ENCODE measurements around the gene HIVEP3. TPM values are rescaled to one million over a fixed set of nuclear protein-coding genes. Genes with fewer than 3 reads are reported as not detected.

Gene HIVEP3
- polyA plus RNA-seq, 1 donor (not counting 4 experiments of a cell fraction or from before 2014, with no cell fraction given): 1.1 TPM

- H4K20me1 ChIP-seq (ENCODE audit: control insufficient read depth, extremely low read depth, insufficient read depth, low read length): no peaks in the 10 kb centered on the region
- H3K4me1 ChIP-seq (ENCODE audit: control insufficient read depth, extremely low read depth, insufficient read depth, low read length): peaks cover 13% of the 10 kb centered on the region
- H3K9me1 ChIP-seq (ENCODE audit: control insufficient read depth, extremely low read depth, insufficient read depth, low read length): no peaks in the 10 kb centered on the region
- no peaks in the 10 kb centered on the region for H3K9me3 ChIP-seq (ENCODE audit: control insufficient read depth, low read depth, low read length)
- H3K27me3 ChIP-seq (ENCODE audit: control insufficient read depth, extremely low read depth, insufficient read depth, low read length): no peaks in the 10 kb centered on the region
- H3K9ac ChIP-seq (ENCODE audit: control insufficient read depth, extremely low read depth, insufficient read depth, low read length): no peak overlapping the region
- no peak overlapping the region for H3K4me2 ChIP-seq (ENCODE audit: control insufficient read depth, extremely low read depth, insufficient read depth, low read depth, low read length)
- DNase-seq (ENCODE audit: low read depth, low spot score) (no peak), FAIRE-seq (no peak)
- H3K79me2 ChIP-seq (ENCODE audit: control insufficient read depth, insufficient read depth, low read length): no peaks in the 10 kb centered on the region
- H3K4me3 ChIP-seq (ENCODE audit: control insufficient read depth in 2 of 3, extremely low read depth in 1 of 3, insufficient read depth in 2 of 3, low read depth in 1 of 3, low read length in 3 of 3): no peak overlapping the region
- no peak overlapping the region for H3K27ac ChIP-seq (ENCODE audit: control insufficient read depth, insufficient read depth, low read length)
- dilution Hi-C loops (cut with MboI; ENCODE audit: extremely low pct_ligation_motif_present, low sequenced_read_pairs): no loop called here
- no peak for TF ChIP-seq CTCF (optimal IDR thresholded peaks at IDR 0.05 in 1 of 3, IDR thresholded peaks at IDR 0.05 in 1 of 3, conservative IDR thresholded peaks at IDR 0.05 in 1 of 3; ENCODE audit: extremely low read depth in 1 of 3, insufficient read depth in 2 of 3, low read length in 3 of 3)
- no peak for TF ChIP-seq EZH2 (IDR thresholded peaks at IDR 0.05; ENCODE audit: low read length)
- no peak overlapping the region for H2AFZ ChIP-seq (ENCODE audit: control insufficient read depth, low read length)
- H3K36me3 ChIP-seq (ENCODE audit: control insufficient read depth in 2 of 2, extremely low read depth in 1 of 2, insufficient read depth in 2 of 2, low read length in 2 of 2): no peaks in the 10 kb centered on the region
These were observed 46.6 kb downstream of the HIVEP3 start for GRCh38 chr1:41872074-41872473.

GRCh38 chr1:41870076-41870562, 48.6 kb downstream of the HIVEP3 start:
- no peaks in the 10 kb centered on the region for H3K27me3 ChIP-seq (ENCODE audit: control insufficient read depth, extremely low read depth, insufficient read depth, low read length)
- H3K79me2 ChIP-seq (ENCODE audit: control insufficient read depth, insufficient read depth, low read length): no peaks in the 10 kb centered on the region
- H3K4me2 ChIP-seq (ENCODE audit: control insufficient read depth, extremely low read depth, insufficient read depth, low read depth, low read length): peak overlapping the region; percentile 50
- no peak overlapping the region for H3K27ac ChIP-seq (ENCODE audit: control insufficient read depth, insufficient read depth, low read length)
- H3K9me3 ChIP-seq (ENCODE audit: control insufficient read depth, low read depth, low read length): no peaks in the 10 kb centered on the region
- no peak overlapping the region for H3K9ac ChIP-seq (ENCODE audit: control insufficient read depth, extremely low read depth, insufficient read depth, low read length)
- no peaks in the 10 kb centered on the region for H3K9me1 ChIP-seq (ENCODE audit: control insufficient read depth, extremely low read depth, insufficient read depth, low read length)
- dilution Hi-C loops (cut with MboI; ENCODE audit: extremely low pct_ligation_motif_present, low sequenced_read_pairs): no loop called here
- H3K4me1 ChIP-seq (ENCODE audit: control insufficient read depth, extremely low read depth, insufficient read depth, low read length): peaks cover 13% of the 10 kb centered on the region
- peak; percentile 75 for FAIRE-seq
- no peaks in the 10 kb centered on the region for H4K20me1 ChIP-seq (ENCODE audit: control insufficient read depth, extremely low read depth, insufficient read depth, low read length)
- TF ChIP-seq EZH2 (IDR thresholded peaks at IDR 0.05; ENCODE audit: low read length) (no peak), CTCF (optimal IDR thresholded peaks at IDR 0.05 in 1 of 3, IDR thresholded peaks at IDR 0.05 in 1 of 3, conservative IDR thresholded peaks at IDR 0.05 in 1 of 3; ENCODE audit: extremely low read depth in 1 of 3, insufficient read depth in 2 of 3, low read length in 3 of 3) (no peak)
- H3K4me3 ChIP-seq (ENCODE audit: control insufficient read depth in 2 of 3, extremely low read depth in 1 of 3, insufficient read depth in 2 of 3, low read depth in 1 of 3, low read length in 3 of 3): no peak overlapping the region
- DNase-seq (ENCODE audit: low read depth, low spot score): no peak
- no peaks in the 10 kb centered on the region for H3K36me3 ChIP-seq (ENCODE audit: control insufficient read depth in 2 of 2, extremely low read depth in 1 of 2, insufficient read depth in 2 of 2, low read length in 2 of 2)
- H2AFZ ChIP-seq (ENCODE audit: control insufficient read depth, low read length): no peak overlapping the region

Measured in keratinocyte (primary cell).